ENCODE measurements around the gene CDC42EP3.

The CDC42EP3 gene

DNA sequence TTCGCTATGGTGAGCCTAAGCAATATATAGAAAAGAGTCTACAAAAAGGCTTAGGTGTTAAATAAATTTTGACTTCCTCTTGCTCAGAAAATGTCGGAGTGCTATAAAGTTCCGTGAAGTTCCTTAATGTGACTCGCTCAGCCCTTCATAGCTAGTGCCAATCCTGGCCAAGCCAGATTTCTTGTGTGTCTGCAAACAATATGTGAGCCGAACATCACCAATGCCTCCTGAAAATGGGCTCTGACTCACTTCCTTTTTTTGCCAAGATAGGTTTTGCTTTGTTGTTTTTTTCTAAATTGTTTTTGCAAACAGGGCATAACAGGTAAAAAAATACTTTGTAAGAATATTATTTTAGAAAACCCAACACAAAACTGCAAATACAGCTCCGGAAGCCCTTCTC is 26.1 kb downstream of the CDC42EP3 start:
- no peak overlapping the region for H3K27ac ChIP-seq (ENCODE audit: low read length)
- H3K36me3 ChIP-seq (ENCODE audit: control insufficient read depth in 2 of 2, insufficient read depth in 2 of 2, low read length in 2 of 2): peaks cover 18 to 21% of the 10 kb centered on the region in 2 donors

DNA sequence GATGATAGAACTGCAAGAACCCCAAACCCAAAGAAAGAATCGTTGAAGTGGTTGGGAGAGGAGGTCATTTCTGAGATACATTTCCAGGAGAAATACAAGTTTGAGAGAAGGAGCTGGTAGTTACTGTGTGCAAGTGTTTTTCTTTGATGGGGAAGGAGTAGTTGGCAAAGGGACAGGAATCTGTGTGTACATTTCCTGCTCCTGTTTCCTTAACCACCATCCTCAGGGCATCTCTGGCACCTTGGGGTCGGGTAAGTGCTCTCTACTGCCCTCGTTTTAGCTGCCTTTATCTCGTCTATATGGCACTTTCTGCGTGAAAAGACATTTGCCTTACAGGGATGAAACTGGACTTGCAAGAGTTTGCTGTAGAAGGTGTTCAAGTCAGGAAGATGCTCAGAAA is 27.3 kb downstream of the CDC42EP3 start:
- Histone ChIP-seq H3K36me3 (ENCODE audit: control insufficient read depth in 2 of 2, insufficient read depth in 2 of 2, low read length in 2 of 2) (peaks cover 18 to 21% of the 10 kb centered on the region in 2 donors), H3K27me3 (ENCODE audit: control insufficient read depth in 1 of 2, insufficient read depth in 2 of 2, low read length in 2 of 2) (no peaks in the 10 kb centered on the region), H3K4me3 (ENCODE audit: low read length in 2 of 2) (no peak overlapping the region), H3K4me1 (ENCODE audit: control insufficient read depth, insufficient read depth, low read length) (peaks cover 12% of the 10 kb centered on the region), H3K9ac (ENCODE audit: low read length in 2 of 2) (no peak overlapping the region), H3K9me3 (ENCODE audit: control insufficient read depth in 2 of 2, low read length in 2 of 2) (peaks cover 0 to 2% of the 10 kb centered on the region in 2 donors), H3K27ac (ENCODE audit: low read length) (no peak overlapping the region)

More for the DNA sequence above, 26.1 kb downstream of the CDC42EP3 start:
- H3K4me3 ChIP-seq (ENCODE audit: low read length in 2 of 2): no peak overlapping the region
- no peaks in the 10 kb centered on the region for H3K27me3 ChIP-seq (ENCODE audit: control insufficient read depth in 1 of 2, insufficient read depth in 2 of 2, low read length in 2 of 2)
- H3K4me1 ChIP-seq (ENCODE audit: control insufficient read depth, insufficient read depth, low read length): peaks cover 20% of the 10 kb centered on the region
- no peak overlapping the region for H3K9ac ChIP-seq (ENCODE audit: low read length in 2 of 2)
- H3K9me3 ChIP-seq (ENCODE audit: control insufficient read depth in 2 of 2, low read length in 2 of 2): peaks cover 0 to 2% of the 10 kb centered on the region in 2 donors

DNA sequence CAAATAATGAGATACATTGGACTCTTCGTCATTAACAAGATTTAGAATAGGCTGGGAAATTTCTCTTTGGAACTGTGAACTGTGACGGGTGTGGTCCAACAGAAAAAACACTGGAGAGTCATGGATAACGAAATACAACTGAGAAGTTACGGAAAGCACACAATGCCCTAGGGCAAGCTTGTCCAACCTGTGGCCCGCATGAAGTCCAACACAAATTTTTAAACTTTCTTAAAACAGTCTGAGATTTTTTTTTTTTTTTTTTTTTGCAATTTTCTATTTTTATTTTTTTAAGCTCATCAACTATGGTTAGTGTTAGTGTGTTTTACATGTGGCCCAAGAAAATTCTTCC is 27.7 kb downstream of the CDC42EP3 start:
- Histone ChIP-seq H3K9ac (ENCODE audit: low read length in 2 of 2) (no peak overlapping the region), H3K9me3 (ENCODE audit: control insufficient read depth in 2 of 2, low read length in 2 of 2) (peaks cover 0 to 2% of the 10 kb centered on the region in 2 donors), H3K4me3 (ENCODE audit: low read length in 2 of 2) (no peak overlapping the region), H3K27ac (ENCODE audit: low read length) (no peak overlapping the region), H3K4me1 (ENCODE audit: control insufficient read depth, insufficient read depth, low read length) (peaks cover 9% of the 10 kb centered on the region), H3K36me3 (ENCODE audit: control insufficient read depth in 2 of 2, insufficient read depth in 2 of 2, low read length in 2 of 2) (peaks cover 18 to 21% of the 10 kb centered on the region in 2 donors), H3K27me3 (ENCODE audit: control insufficient read depth in 1 of 2, insufficient read depth in 2 of 2, low read length in 2 of 2) (no peaks in the 10 kb centered on the region)

DNA sequence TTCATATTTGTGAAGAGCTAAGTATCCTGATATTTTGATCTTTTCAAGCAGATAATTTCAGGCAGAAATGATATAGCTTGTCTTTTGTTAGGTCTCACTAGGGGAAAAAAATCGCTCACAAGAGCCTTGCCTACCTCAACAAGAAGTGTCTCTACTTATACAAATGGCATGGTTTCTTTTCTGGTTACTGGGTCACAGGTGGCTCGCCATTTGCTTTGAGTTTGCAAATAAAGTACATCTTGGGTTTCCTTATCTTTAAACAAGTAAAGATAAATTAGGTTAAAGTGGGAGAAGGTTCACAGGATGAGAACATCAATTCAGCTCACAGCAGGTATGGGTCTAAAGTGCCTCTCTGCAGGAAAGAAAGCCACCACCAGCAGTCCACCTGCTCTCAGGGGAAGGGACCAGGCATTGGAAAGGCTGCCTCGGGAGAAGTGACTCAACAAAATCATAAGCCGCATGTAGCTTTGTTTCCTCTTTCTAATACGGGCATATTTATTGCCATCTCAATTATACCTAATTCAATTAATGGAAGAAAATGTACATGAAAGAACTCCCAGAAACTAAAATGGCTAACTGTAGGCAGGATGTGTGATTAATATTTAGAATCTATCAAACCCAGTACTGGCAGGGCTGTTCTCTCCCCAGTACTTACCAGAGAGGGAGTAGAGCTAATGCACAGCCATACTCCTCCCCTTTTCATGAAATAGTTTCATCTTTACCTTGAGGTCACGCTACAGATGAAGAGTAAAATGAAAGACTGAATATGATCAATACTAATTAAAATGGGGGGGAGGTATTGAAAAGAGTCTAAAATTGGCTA is 28.3 kb downstream of the CDC42EP3 start:
- Histone ChIP-seq H3K27ac (ENCODE audit: low read length) (no peak overlapping the region), H3K27me3 (ENCODE audit: control insufficient read depth in 1 of 2, insufficient read depth in 2 of 2, low read length in 2 of 2) (no peaks in the 10 kb centered on the region), H3K4me1 (ENCODE audit: control insufficient read depth, insufficient read depth, low read length) (peaks cover 3% of the 10 kb centered on the region), H3K9ac (ENCODE audit: low read length in 2 of 2) (no peak overlapping the region), H3K36me3 (ENCODE audit: control insufficient read depth in 2 of 2, insufficient read depth in 2 of 2, low read length in 2 of 2) (peaks cover 15 to 19% of the 10 kb centered on the region in 2 donors), H3K4me3 (ENCODE audit: low read length in 2 of 2) (no peak overlapping the region), H3K9me3 (ENCODE audit: control insufficient read depth in 2 of 2, low read length in 2 of 2) (peaks cover 0 to 2% of the 10 kb centered on the region in 2 donors)

DNA sequence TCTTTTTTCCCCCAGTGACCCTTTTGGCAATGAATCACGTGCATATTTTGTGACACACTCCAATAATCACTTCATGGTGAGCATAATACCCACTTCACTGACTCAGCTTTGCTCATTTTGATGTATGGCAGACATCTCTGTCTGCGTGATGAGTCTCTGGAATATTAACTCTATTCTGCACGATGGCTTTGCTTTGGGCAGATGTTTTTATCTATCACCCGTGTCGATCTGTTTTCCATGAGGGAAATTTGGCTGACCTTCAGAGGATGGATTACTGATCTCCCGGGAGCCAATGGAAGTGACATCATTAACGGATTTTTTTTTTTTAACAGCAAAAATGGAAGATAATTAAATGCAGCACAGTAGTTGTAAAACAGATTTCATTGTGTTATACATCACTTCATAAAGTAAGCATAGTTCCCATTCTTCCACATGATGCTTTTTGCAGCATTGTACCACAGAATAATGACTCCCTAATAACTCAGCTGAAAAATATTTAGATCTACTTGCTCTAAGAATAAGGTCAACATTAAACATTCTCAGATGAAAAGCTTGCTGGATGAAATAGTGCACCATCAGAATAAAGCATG is 29.8 kb downstream of the CDC42EP3 start:
- no peaks in the 10 kb centered on the region for H3K9me3 ChIP-seq (ENCODE audit: control insufficient read depth in 2 of 2, low read length in 2 of 2)
- H3K27me3 ChIP-seq (ENCODE audit: control insufficient read depth in 1 of 2, insufficient read depth in 2 of 2, low read length in 2 of 2): no peaks in the 10 kb centered on the region
- peaks cover 11 to 15% of the 10 kb centered on the region in 2 donors for H3K36me3 ChIP-seq (ENCODE audit: control insufficient read depth in 2 of 2, insufficient read depth in 2 of 2, low read length in 2 of 2)
- no peaks in the 10 kb centered on the region for H3K4me1 ChIP-seq (ENCODE audit: control insufficient read depth, insufficient read depth, low read length)
- no peak overlapping the region for H3K4me3 ChIP-seq (ENCODE audit: low read length in 2 of 2)
- no peak overlapping the region for H3K27ac ChIP-seq (ENCODE audit: low read length)
- no peak overlapping the region for H3K9ac ChIP-seq (ENCODE audit: low read length in 2 of 2)

DNA sequence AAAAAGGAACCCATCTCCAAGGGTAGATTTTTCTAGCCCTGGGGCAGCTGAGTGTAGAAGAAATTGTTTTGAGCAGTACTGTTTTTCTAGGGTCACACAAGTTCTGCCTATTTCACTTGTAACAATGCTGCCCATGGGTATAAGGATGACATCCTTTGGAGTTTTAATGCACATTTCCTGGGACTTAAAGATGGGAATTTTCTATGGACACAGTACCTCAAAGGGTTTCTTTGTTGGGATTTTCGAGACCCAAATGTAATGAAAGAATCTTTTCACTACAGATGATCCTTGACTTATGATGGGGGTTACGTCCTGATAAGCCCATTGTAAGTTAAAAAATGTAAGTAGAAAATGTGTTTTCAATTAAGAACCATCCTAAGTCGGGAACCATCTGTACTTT is 31.8 kb downstream of the CDC42EP3 start:
- Histone ChIP-seq H3K9ac (ENCODE audit: low read length in 2 of 2) (no peak overlapping the region), H3K36me3 (ENCODE audit: control insufficient read depth in 2 of 2, insufficient read depth in 2 of 2, low read length in 2 of 2) (peaks cover 3 to 9% of the 10 kb centered on the region in 2 donors), H3K27me3 (ENCODE audit: control insufficient read depth in 1 of 2, insufficient read depth in 2 of 2, low read length in 2 of 2) (no peaks in the 10 kb centered on the region), H3K27ac (ENCODE audit: low read length) (no peak overlapping the region), H3K4me1 (ENCODE audit: control insufficient read depth, insufficient read depth, low read length) (no peaks in the 10 kb centered on the region), H3K4me3 (ENCODE audit: low read length in 2 of 2) (no peak overlapping the region), H3K9me3 (ENCODE audit: control insufficient read depth in 2 of 2, low read length in 2 of 2) (no peaks in the 10 kb centered on the region)

DNA sequence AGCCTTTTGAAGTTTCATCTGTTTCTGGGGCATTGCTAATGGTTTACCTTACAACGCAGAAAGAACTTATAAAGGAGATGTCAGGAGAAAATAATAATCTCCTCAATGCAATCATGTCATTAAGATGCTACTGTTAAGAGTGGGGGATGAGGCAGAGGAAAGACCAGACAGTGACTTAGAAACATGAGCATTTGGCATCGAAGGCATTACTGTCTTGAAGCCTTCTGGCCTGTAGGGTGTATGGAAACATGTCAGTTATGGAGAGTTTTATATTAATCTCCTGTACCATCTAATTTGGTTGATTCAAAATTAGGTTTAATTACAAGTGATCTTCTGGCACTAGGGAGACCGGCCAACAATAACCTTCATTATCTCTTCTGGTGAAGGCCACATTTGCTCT is 32.5 kb downstream of the CDC42EP3 start:
- no peaks in the 10 kb centered on the region for H3K9me3 ChIP-seq (ENCODE audit: control insufficient read depth in 2 of 2, low read length in 2 of 2)
- peaks cover 3% of the 10 kb centered on the region in 2 donors for H3K36me3 ChIP-seq (ENCODE audit: control insufficient read depth in 2 of 2, insufficient read depth in 2 of 2, low read length in 2 of 2)
- no peaks in the 10 kb centered on the region for H3K4me1 ChIP-seq (ENCODE audit: control insufficient read depth, insufficient read depth, low read length)
- no peak overlapping the region for H3K9ac ChIP-seq (ENCODE audit: low read length in 2 of 2)
- no peaks in the 10 kb centered on the region for H3K27me3 ChIP-seq (ENCODE audit: control insufficient read depth in 1 of 2, insufficient read depth in 2 of 2, low read length in 2 of 2)
- H3K4me3 ChIP-seq (ENCODE audit: low read length in 2 of 2): no peak overlapping the region
- no peak overlapping the region for H3K27ac ChIP-seq (ENCODE audit: low read length)

DNA sequence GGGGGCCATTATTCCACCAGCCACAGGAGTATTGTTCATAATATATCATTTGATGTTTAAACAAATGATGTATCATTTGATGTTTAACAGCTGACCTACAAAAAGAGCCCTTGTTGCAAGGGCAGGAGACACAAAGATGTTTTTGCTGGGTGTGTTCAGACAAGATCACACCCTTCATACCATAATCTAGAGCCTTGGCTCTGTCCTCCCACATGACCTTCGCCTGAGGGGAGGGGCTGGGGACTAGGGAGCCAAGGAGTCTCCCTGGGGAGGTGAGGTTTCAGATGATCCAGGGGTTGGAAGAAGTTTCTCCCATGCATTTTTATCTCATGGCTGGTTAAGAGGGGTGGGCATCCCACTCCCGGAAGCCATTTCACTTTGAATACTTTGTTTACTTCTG is 33.5 kb downstream of the CDC42EP3 start:
- H3K9ac ChIP-seq (ENCODE audit: low read length in 2 of 2): no peak overlapping the region
- H3K36me3 ChIP-seq (ENCODE audit: control insufficient read depth in 2 of 2, insufficient read depth in 2 of 2, low read length in 2 of 2): peaks cover 0 to 3% of the 10 kb centered on the region in 2 donors
- H3K9me3 ChIP-seq (ENCODE audit: control insufficient read depth in 2 of 2, low read length in 2 of 2): no peaks in the 10 kb centered on the region
- no peak overlapping the region for H3K27ac ChIP-seq (ENCODE audit: low read length)
- no peaks in the 10 kb centered on the region for H3K4me1 ChIP-seq (ENCODE audit: control insufficient read depth, insufficient read depth, low read length)
- no peak overlapping the region for H3K4me3 ChIP-seq (ENCODE audit: low read length in 2 of 2)
- H3K27me3 ChIP-seq (ENCODE audit: control insufficient read depth in 1 of 2, insufficient read depth in 2 of 2, low read length in 2 of 2): no peaks in the 10 kb centered on the region

DNA sequence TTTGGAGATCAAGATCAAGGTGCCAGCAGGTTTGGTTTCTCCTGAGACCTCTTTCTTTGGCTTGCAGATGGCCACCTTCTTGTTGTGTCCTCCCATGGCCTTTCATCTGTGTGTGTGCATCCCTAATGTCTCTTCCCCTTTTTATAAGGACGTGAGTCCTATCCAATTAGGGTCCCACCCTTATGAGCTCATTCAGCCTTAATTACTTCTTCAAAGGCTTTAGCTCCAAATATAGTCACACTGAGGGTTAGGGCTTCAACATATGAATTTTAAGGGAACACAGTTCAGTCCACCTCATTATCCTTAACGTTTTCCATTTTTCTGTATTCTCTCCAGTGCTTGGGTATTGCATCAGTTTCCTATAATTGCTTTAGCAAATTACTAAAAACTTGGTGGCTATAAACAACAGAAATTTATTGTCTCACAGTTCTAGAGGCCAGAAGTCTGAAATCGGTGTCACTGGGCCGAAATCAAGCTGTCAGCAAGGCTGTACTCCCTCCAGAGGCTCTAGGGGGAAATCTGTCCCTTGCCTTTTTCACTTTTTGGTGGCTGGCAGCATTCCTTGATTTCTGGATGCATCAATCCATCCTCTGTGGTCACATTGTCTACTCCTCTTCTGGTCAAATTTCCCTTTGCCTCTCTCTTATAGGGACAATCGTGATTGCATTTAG is 34.1 kb downstream of the CDC42EP3 start:
- H3K4me3 ChIP-seq (ENCODE audit: low read length in 2 of 2): no peak overlapping the region
- no peaks in the 10 kb centered on the region for H3K27me3 ChIP-seq (ENCODE audit: control insufficient read depth in 1 of 2, insufficient read depth in 2 of 2, low read length in 2 of 2)
- H3K27ac ChIP-seq (ENCODE audit: low read length): no peak overlapping the region
- H3K36me3 ChIP-seq (ENCODE audit: control insufficient read depth in 2 of 2, insufficient read depth in 2 of 2, low read length in 2 of 2): peaks cover 0 to 3% of the 10 kb centered on the region in 2 donors
- H3K4me1 ChIP-seq (ENCODE audit: control insufficient read depth, insufficient read depth, low read length): no peaks in the 10 kb centered on the region
- no peak overlapping the region for H3K9ac ChIP-seq (ENCODE audit: low read length in 2 of 2)
- H3K9me3 ChIP-seq (ENCODE audit: control insufficient read depth in 2 of 2, low read length in 2 of 2): no peaks in the 10 kb centered on the region

DNA sequence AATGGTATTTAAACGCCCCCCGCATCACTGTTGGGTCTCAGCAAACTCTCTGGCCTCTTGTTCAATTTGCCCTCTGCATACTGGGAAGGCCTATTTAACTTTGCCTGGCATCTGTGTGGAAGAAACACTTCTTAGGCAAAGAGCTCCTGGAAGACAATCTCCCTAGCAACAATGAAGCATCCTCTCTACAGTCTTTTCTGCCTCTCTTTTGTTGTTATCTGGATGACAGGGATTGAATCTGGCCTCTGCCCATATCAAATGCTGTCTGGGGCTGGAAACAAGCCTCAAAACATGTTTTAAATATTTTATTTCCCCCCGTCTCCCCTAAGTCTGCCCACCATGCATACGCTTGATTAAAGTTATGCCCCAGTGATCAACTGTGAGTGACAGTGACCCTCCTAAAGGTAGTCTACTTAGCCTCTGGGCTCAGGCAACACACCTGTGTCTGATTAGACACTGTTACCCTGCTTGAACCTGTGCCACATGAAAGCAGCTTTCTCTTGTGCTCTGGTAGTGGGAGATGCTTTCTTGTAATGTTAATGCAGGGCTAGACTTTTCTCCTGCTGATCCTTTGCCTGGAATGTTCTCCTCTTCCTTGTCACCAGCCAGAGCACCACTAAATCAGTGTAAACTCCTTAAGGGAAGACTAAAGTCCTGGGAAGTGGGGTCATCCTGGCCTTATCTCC is 34.9 kb downstream of the CDC42EP3 start:
- Histone ChIP-seq H3K4me1 (ENCODE audit: control insufficient read depth, insufficient read depth, low read length) (no peaks in the 10 kb centered on the region), H3K27me3 (ENCODE audit: control insufficient read depth in 1 of 2, insufficient read depth in 2 of 2, low read length in 2 of 2) (no peaks in the 10 kb centered on the region), H3K27ac (ENCODE audit: low read length) (no peak overlapping the region), H3K36me3 (ENCODE audit: control insufficient read depth in 2 of 2, insufficient read depth in 2 of 2, low read length in 2 of 2) (peaks cover 0 to 1% of the 10 kb centered on the region in 2 donors), H3K9ac (ENCODE audit: low read length in 2 of 2) (no peak overlapping the region), H3K4me3 (ENCODE audit: low read length in 2 of 2) (no peak overlapping the region), H3K9me3 (ENCODE audit: control insufficient read depth in 2 of 2, low read length in 2 of 2) (no peaks in the 10 kb centered on the region)

All from stomach smooth muscle (tissue), 2 donors.